ENCODE measurements around the gene RET. TPM values are rescaled to one million over a fixed set of nuclear protein-coding genes. Genes with fewer than 3 reads are reported as not detected.

RET gene
- total RNA-seq, 1 experiment from 2014 or later, result 0.06 TPM

GRCh38 chr10:43120116-43120928 is 43.5 kb downstream of the RET start:
- no peak for DNase-seq (ENCODE audit: low read depth)

- peak; percentile 58 for DNase-seq (ENCODE audit: low read depth)
Measured at GRCh38 chr10:43120929-43121314, 44.1 kb downstream of the RET start.

- no peak for DNase-seq (ENCODE audit: low read depth)
Measured at GRCh38 chr10:43121444-43121843, 44.6 kb downstream of the RET start.

GRCh38 chr10:43122096-43122495 is 45.2 kb downstream of the RET start:
- DNase-seq (ENCODE audit: low read depth), result no peak

- DNase-seq (ENCODE audit: low read depth), result no peak
Measured at GRCh38 chr10:43122826-43123225, 46.0 kb downstream of the RET start.

- no peak for DNase-seq (ENCODE audit: low read depth)
Measured at GRCh38 chr10:43123361-43124093, 46.7 kb downstream of the RET start.

- no peak for DNase-seq (ENCODE audit: low read depth)
Measured at GRCh38 chr10:43124094-43124521, 47.2 kb downstream of the RET start.

GRCh38 chr10:43124574-43125273 is 47.9 kb downstream of the RET start:
- DNase-seq (ENCODE audit: low read depth), result no peak

- DNase-seq (ENCODE audit: low read depth), result no peak
Measured at GRCh38 chr10:43125274-43125845, 48.5 kb downstream of the RET start.

GRCh38 chr10:43125881-43126731 is 49.2 kb downstream of the RET start:
- DNase-seq (ENCODE audit: low read depth), result no peak

GRCh38 chr10:43126759-43127424 is 50.0 kb downstream of the RET start:
- no peak for DNase-seq (ENCODE audit: low read depth)

- DNase-seq (ENCODE audit: low read depth), result no peak
Measured at GRCh38 chr10:43127442-43127841, 50.6 kb downstream of the RET start.

- no peak for DNase-seq (ENCODE audit: low read depth)
Measured at GRCh38 chr10:43128331-43128730, 51.5 kb downstream of the RET start.

GRCh38 chr10:43128958-43129706 is 52.3 kb downstream of the RET start:
- DNase-seq (ENCODE audit: low read depth), result peak; percentile 85

- no peak for DNase-seq (ENCODE audit: low read depth)
Measured at GRCh38 chr10:43130770-43131171, 53.9 kb downstream of the RET start.

- DNase-seq (ENCODE audit: low read depth), result no peak
Measured at GRCh38 chr10:43131256-43131655, 54.4 kb downstream of the RET start.

GRCh38 chr10:43131906-43132305 is 55.0 kb downstream of the RET start:
- DNase-seq (ENCODE audit: low read depth), result no peak

GRCh38 chr10:43132867-43133787 is 56.3 kb downstream of the RET start:
- no peak for DNase-seq (ENCODE audit: low read depth)
